ENCODE data around the gene MADCAM1.

Gene MADCAM1

DNA sequence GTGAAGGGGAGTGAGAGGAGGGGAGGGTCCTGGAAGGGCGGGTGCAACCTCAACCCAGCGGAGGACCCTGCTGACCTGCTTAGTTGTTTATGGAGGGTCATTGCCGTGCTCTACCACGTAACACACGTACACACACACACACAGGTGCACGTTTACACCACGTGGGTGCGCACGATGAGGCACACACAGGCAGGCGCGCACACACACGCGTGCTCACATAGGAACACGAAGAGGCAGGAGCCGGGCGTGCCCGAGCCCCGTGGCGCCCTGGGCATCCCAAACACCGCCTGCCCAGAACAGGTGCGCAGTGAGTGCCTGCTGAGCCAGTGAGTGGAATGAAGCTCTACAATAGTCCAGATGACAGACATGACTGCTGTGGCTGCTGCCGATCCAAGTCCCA is 11.2 kb upstream of the MADCAM1 start:
- TF ChIP-seq ZFP3 (CRISPR knock-in tag; IDR thresholded peaks at IDR 0.05) (no peak), ARNTL (CRISPR knock-in tag; IDR thresholded peaks at IDR 0.05; ENCODE audit: borderline replicate concordance, low read depth) (no peak), PPARA (CRISPR knock-in tag; IDR thresholded peaks at IDR 0.05; ENCODE audit: borderline replicate concordance) (no peak), ZNF8 (CRISPR knock-in tag; IDR thresholded peaks at IDR 0.05) (no peak), TCF4 (CRISPR knock-in tag; IDR thresholded peaks at IDR 0.05; ENCODE audit: borderline replicate concordance) (no peak), ZNF70 (CRISPR knock-in tag; IDR thresholded peaks at IDR 0.05) (no peak), SNAI2 (CRISPR knock-in tag; IDR thresholded peaks at IDR 0.05) (no peak), OSR1 (CRISPR knock-in tag; IDR thresholded peaks at IDR 0.05) (no peak), RARB (CRISPR knock-in tag; IDR thresholded peaks at IDR 0.05) (no peak), GLIS3 (CRISPR knock-in tag; IDR thresholded peaks at IDR 0.05) (no peak), CSDC2 (CRISPR knock-in tag; IDR thresholded peaks at IDR 0.05) (no peak), ZFP30 (CRISPR knock-in tag; IDR thresholded peaks at IDR 0.05) (no peak), BACH2 (CRISPR knock-in tag; IDR thresholded peaks at IDR 0.05; ENCODE audit: borderline replicate concordance) (no peak), ZNF565 (CRISPR knock-in tag; conservative IDR thresholded peaks at IDR 0.05; ENCODE audit: low read depth) (no peak)
- TF ChIP-seq, protein P1, sequence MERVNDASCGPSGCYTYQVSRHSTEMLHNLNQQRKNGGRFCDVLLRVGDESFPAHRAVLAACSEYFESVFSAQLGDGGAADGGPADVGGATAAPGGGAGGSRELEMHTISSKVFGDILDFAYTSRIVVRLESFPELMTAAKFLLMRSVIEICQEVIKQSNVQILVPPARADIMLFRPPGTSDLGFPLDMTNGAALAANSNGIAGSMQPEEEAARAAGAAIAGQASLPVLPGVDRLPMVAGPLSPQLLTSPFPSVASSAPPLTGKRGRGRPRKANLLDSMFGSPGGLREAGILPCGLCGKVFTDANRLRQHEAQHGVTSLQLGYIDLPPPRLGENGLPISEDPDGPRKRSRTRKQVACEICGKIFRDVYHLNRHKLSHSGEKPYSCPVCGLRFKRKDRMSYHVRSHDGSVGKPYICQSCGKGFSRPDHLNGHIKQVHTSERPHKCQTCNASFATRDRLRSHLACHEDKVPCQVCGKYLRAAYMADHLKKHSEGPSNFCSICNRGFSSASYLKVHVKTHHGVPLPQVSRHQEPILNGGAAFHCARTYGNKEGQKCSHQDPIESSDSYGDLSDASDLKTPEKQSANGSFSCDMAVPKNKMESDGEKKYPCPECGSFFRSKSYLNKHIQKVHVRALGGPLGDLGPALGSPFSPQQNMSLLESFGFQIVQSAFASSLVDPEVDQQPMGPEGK (CRISPR knock-in tag; IDR thresholded peaks at IDR 0.05; ENCODE audit: borderline replicate concordance), result no peak
- TF ChIP-seq, protein P2, sequence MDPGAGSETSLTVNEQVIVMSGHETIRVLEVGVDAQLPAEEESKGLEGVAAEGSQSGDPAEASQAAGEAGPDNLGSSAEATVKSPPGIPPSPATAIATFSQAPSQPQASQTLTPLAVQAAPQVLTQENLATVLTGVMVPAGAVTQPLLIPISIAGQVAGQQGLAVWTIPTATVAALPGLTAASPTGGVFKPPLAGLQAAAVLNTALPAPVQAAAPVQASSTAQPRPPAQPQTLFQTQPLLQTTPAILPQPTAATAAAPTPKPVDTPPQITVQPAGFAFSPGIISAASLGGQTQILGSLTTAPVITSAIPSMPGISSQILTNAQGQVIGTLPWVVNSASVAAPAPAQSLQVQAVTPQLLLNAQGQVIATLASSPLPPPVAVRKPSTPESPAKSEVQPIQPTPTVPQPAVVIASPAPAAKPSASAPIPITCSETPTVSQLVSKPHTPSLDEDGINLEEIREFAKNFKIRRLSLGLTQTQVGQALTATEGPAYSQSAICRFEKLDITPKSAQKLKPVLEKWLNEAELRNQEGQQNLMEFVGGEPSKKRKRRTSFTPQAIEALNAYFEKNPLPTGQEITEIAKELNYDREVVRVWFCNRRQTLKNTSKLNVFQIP (CRISPR knock-in tag; IDR thresholded peaks at IDR 0.05; ENCODE audit: borderline replicate concordance, low read depth), result no peak
- TF ChIP-seq, protein P3, sequence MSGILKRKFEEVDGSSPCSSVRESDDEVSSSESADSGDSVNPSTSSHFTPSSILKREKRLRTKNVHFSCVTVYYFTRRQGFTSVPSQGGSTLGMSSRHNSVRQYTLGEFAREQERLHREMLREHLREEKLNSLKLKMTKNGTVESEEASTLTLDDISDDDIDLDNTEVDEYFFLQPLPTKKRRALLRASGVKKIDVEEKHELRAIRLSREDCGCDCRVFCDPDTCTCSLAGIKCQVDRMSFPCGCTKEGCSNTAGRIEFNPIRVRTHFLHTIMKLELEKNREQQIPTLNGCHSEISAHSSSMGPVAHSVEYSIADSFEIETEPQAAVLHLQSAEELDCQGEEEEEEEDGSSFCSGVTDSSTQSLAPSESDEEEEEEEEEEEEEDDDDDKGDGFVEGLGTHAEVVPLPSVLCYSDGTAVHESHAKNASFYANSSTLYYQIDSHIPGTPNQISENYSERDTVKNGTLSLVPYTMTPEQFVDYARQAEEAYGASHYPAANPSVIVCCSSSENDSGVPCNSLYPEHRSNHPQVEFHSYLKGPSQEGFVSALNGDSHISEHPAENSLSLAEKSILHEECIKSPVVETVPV (CRISPR knock-in tag; IDR thresholded peaks at IDR 0.05), result no peak
- TF ChIP-seq, protein P4, sequence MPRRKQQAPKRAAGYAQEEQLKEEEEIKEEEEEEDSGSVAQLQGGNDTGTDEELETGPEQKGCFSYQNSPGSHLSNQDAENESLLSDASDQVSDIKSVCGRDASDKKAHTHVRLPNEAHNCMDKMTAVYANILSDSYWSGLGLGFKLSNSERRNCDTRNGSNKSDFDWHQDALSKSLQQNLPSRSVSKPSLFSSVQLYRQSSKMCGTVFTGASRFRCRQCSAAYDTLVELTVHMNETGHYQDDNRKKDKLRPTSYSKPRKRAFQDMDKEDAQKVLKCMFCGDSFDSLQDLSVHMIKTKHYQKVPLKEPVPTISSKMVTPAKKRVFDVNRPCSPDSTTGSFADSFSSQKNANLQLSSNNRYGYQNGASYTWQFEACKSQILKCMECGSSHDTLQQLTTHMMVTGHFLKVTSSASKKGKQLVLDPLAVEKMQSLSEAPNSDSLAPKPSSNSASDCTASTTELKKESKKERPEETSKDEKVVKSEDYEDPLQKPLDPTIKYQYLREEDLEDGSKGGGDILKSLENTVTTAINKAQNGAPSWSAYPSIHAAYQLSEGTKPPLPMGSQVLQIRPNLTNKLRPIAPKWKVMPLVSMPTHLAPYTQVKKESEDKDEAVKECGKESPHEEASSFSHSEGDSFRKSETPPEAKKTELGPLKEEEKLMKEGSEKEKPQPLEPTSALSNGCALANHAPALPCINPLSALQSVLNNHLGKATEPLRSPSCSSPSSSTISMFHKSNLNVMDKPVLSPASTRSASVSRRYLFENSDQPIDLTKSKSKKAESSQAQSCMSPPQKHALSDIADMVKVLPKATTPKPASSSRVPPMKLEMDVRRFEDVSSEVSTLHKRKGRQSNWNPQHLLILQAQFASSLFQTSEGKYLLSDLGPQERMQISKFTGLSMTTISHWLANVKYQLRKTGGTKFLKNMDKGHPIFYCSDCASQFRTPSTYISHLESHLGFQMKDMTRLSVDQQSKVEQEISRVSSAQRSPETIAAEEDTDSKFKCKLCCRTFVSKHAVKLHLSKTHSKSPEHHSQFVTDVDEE (CRISPR knock-in tag; IDR thresholded peaks at IDR 0.05), result no peak
- TF ChIP-seq, protein P5, sequence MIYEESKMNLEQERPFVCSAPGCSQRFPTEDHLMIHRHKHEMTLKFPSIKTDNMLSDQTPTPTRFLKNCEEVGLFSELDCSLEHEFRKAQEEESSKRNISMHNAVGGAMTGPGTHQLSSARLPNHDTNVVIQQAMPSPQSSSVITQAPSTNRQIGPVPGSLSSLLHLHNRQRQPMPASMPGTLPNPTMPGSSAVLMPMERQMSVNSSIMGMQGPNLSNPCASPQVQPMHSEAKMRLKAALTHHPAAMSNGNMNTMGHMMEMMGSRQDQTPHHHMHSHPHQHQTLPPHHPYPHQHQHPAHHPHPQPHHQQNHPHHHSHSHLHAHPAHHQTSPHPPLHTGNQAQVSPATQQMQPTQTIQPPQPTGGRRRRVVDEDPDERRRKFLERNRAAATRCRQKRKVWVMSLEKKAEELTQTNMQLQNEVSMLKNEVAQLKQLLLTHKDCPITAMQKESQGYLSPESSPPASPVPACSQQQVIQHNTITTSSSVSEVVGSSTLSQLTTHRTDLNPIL (CRISPR knock-in tag; IDR thresholded peaks at IDR 0.05; ENCODE audit: low read depth), result no peak
- ATAC-seq, result no peak

DNA sequence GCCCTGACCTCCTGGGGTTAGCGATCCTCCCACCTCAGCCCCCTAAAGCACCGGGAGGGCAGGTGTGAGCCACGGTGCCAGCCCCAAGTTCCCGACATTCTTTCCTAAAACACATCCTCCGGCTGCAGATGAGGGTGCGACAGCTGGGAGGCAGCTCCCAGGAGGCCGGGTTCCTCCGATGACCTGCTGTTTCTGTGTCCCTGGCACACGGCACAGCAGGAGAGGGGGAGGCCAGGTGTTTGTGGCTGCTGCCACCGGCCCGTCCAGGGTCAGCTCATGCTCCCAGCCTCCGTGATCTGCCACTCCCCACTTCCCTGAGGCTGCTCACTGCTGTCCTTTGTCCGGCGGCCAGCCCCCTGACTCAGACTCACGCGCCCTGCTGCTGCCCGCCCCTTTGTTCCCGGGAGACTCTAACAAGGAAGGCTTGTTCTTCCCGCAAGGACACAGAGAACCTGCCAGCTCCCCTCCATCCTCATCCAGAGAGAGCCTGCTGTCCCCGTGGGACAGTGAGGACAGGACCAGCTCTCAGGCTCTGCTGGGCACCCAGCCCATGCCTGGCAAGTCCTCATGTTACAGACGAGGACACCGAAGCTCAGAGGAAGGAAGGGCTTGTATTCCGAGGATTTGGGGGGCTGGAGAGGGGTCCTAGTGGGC is 10.6 kb upstream of the MADCAM1 start:
- ATAC-seq, result no peak
- TF ChIP-seq TOX (CRISPR knock-in tag; IDR thresholded peaks at IDR 0.05; ENCODE audit: borderline replicate concordance) (no peak), TCF4 (CRISPR knock-in tag; IDR thresholded peaks at IDR 0.05; ENCODE audit: borderline replicate concordance) (no peak), SNAI2 (CRISPR knock-in tag; IDR thresholded peaks at IDR 0.05) (no peak)
- TF ChIP-seq, protein P1 (CRISPR knock-in tag; IDR thresholded peaks at IDR 0.05; ENCODE audit: borderline replicate concordance), result no peak
- TF ChIP-seq, protein P2 (CRISPR knock-in tag; IDR thresholded peaks at IDR 0.05; ENCODE audit: borderline replicate concordance, low read depth), result no peak
